Limb (tissue), 2 donors: ENCODE measurements around the gene HOXD8.
A peak's percentile ranks its signal among the peaks of the same experiment; 100 is the strongest.

Experiments
- DNase-seq, 2 donors: peaks; one replicate each; pipeline ENCODE4 v3.0.0-alpha.2; 2016; ENCODE audit errors: extremely low spot score in 2 of 2

HOXD8 gene

GRCh38 chr2:176102309-176102866 lies 27.1 kb upstream of the HOXD8 start:
- no peak for DNase-seq

GRCh38 chr2:176103194-176103593 lies 26.3 kb upstream of the HOXD8 start:
- DNase-seq: no peak

GRCh38 chr2:176103742-176104315 lies 25.7 kb upstream of the HOXD8 start:
- no peak for DNase-seq

- no peak for DNase-seq
Measured at GRCh38 chr2:176104316-176105077, 25.0 kb upstream of the HOXD8 start.

- DNase-seq: no peak
Measured at GRCh38 chr2:176105078-176105729, 24.3 kb upstream of the HOXD8 start.

- DNase-seq: no peak
Measured at GRCh38 chr2:176105730-176106580, 23.6 kb upstream of the HOXD8 start.

GRCh38 chr2:176106581-176107539 lies 22.6 kb upstream of the HOXD8 start, which contains the start of gene HOXD11:
Gene HOXD11 (plus strand): TSS chr2:176107280. CDS start chr2:176107356, 76 bp downstream.
- DNase-seq: no peak

- no peak for DNase-seq
Measured at GRCh38 chr2:176107731-176108181, 21.7 kb upstream of the HOXD8 start.

- DNase-seq: no peak
Measured at GRCh38 chr2:176109192-176109901, 20.2 kb upstream of the HOXD8 start.

- no peak for DNase-seq
Measured at GRCh38 chr2:176109946-176110345, 19.6 kb upstream of the HOXD8 start.

- DNase-seq: no peak
Measured at GRCh38 chr2:176110415-176111308, 18.8 kb upstream of the HOXD8 start.

- DNase-seq: peak in 1 of 2 donors; percentile 88
Measured at GRCh38 chr2:176111309-176111663, 18.2 kb upstream of the HOXD8 start.

GRCh38 chr2:176111846-176112374 lies 17.6 kb upstream of the HOXD8 start:
- no peak for DNase-seq

GRCh38 chr2:176112375-176113302 lies 16.9 kb upstream of the HOXD8 start:
- DNase-seq: no peak

GRCh38 chr2:176114120-176114929 lies 15.2 kb upstream of the HOXD8 start:
- DNase-seq: no peak

- no peak for DNase-seq
Measured at GRCh38 chr2:176114930-176115625, 14.4 kb upstream of the HOXD8 start.
